Measurements from ENCODE around the gene NECAP2. TPM values are rescaled to one million over a fixed set of nuclear protein-coding genes. Genes with fewer than 3 reads are reported as not detected.
A peak's percentile ranks its signal among the peaks of the same experiment; 100 is the strongest.

NECAP2 gene
- total and polyA plus RNA-seq, 2 experiments from 2014 or later = 48.9 to 55.2 TPM

GRCh38 chr1:16393570-16394521, 46.7 kb upstream of the NECAP2 start:
- TF ChIP-seq EZH2 (IDR thresholded peaks at IDR 0.05; ENCODE audit: borderline replicate concordance) (no peak), EZH2phosphoT487 (IDR thresholded peaks at IDR 0.05; ENCODE audit: low read depth, severe bottlenecking, unreplicated experiment) (no peak), CTCF (IDR thresholded peaks at IDR 0.05; ENCODE audit: poor library complexity) (no peak)
- Histone ChIP-seq H3K9me2 (replicated peaks; ENCODE audit: insufficient read depth) (no peaks in the 10 kb centered on the region), H3K36me3 (replicated peaks; ENCODE audit: insufficient read depth, low read depth) (no peaks in the 10 kb centered on the region), H3K9me3 (ENCODE audit: low read depth) (no peaks in the 10 kb centered on the region), H3K79me2 (peaks cover 57% of the 10 kb centered on the region), H3K4me1 (ENCODE audit: insufficient read depth) (no peaks in the 10 kb centered on the region), H3K4me2 (no peak overlapping the region), H3K27ac (no peak overlapping the region), H3K4me3 (no peak overlapping the region), H3K27me3 (no peaks in the 10 kb centered on the region), H2AFZ (no peak overlapping the region), H4K20me1 (ENCODE audit: insufficient read depth, poor library complexity, severe bottlenecking) (peaks cover 77% of the 10 kb centered on the region)
- WGBS (ENCODE audit: low lambda C conversion rate, missing lambda C conversion rate) = 96% methylated on average over 10 of the region's 10 CpGs
- DNase-seq (ENCODE audit: low spot score) = no peak

- WGBS (ENCODE audit: low lambda C conversion rate, missing lambda C conversion rate) = 100% methylated on average over 5 of the region's 13 CpGs
- Histone ChIP-seq H3K79me2 (peaks cover 46% of the 10 kb centered on the region), H3K27ac (no peak overlapping the region), H3K36me3 (replicated peaks; ENCODE audit: insufficient read depth, low read depth) (no peaks in the 10 kb centered on the region), H3K4me1 (ENCODE audit: insufficient read depth) (no peaks in the 10 kb centered on the region), H3K27me3 (no peaks in the 10 kb centered on the region), H3K4me2 (no peak overlapping the region), H3K4me3 (no peak overlapping the region), H4K20me1 (ENCODE audit: insufficient read depth, poor library complexity, severe bottlenecking) (peaks cover 66% of the 10 kb centered on the region), H2AFZ (no peak overlapping the region), H3K9me2 (replicated peaks; ENCODE audit: insufficient read depth) (no peaks in the 10 kb centered on the region), H3K9me3 (ENCODE audit: low read depth) (no peaks in the 10 kb centered on the region)
- DNase-seq (ENCODE audit: low spot score) = no peak
- no peak for TF ChIP-seq EZH2 (IDR thresholded peaks at IDR 0.05; ENCODE audit: borderline replicate concordance)
- TF ChIP-seq CTCF (IDR thresholded peaks at IDR 0.05; ENCODE audit: poor library complexity) = no peak
- TF ChIP-seq EZH2phosphoT487 (IDR thresholded peaks at IDR 0.05; ENCODE audit: low read depth, severe bottlenecking, unreplicated experiment) = no peak
Observed at GRCh38 chr1:16394977-16395376, 45.5 kb upstream of the NECAP2 start.

- Histone ChIP-seq H3K4me2 (no peak overlapping the region), H3K9me3 (ENCODE audit: low read depth) (no peaks in the 10 kb centered on the region), H2AFZ (no peak overlapping the region), H3K4me3 (no peak overlapping the region), H3K36me3 (replicated peaks; ENCODE audit: insufficient read depth, low read depth) (no peaks in the 10 kb centered on the region), H3K79me2 (peaks cover 30% of the 10 kb centered on the region), H4K20me1 (ENCODE audit: insufficient read depth, poor library complexity, severe bottlenecking) (peaks cover 50% of the 10 kb centered on the region), H3K9me2 (replicated peaks; ENCODE audit: insufficient read depth) (no peaks in the 10 kb centered on the region), H3K4me1 (ENCODE audit: insufficient read depth) (no peaks in the 10 kb centered on the region), H3K27ac (no peak overlapping the region), H3K27me3 (no peaks in the 10 kb centered on the region)
- no peak for TF ChIP-seq EZH2phosphoT487 (IDR thresholded peaks at IDR 0.05; ENCODE audit: low read depth, severe bottlenecking, unreplicated experiment)
- no peak for TF ChIP-seq EZH2 (IDR thresholded peaks at IDR 0.05; ENCODE audit: borderline replicate concordance)
- TF ChIP-seq CTCF (IDR thresholded peaks at IDR 0.05; ENCODE audit: poor library complexity) = no peak
- peak; percentile 44 for DNase-seq (ENCODE audit: low spot score)
- WGBS (ENCODE audit: low lambda C conversion rate, missing lambda C conversion rate) = 85% methylated on average over 7 of the region's 7 CpGs
Observed at GRCh38 chr1:16396591-16396990, 43.9 kb upstream of the NECAP2 start.

Data from hepatocyte (in vitro differentiated cells).